K562 (cell line): ENCODE data around the gene CHSY3.

Experiments used
- POLR2A ChIP-seq: fragments of 450-650 bp; conservative IDR thresholded peaks from 2 replicates; pipeline ENCODE4 v1.6.1; 2016
- POLR2AphosphoS5 ChIP-seq: IDR thresholded peaks from 2 replicates; pipeline ENCODE4 v1.6.1; 2011; ENCODE audit warnings: mild to moderate bottlenecking, low read depth, low read length, moderate library complexity; ENCODE audit not compliant: control insufficient read depth, insufficient read depth
- SRSF7 ChIP-seq: fragments of 200-400 bp; formaldehyde crosslinking; optimal IDR thresholded peaks from 2 replicates; pipeline ENCODE3; 2017; ENCODE audit warnings: mild to moderate bottlenecking, low read depth, low read length
- TBP ChIP-seq: optimal IDR thresholded peaks from 2 replicates; pipeline ENCODE3; 2011; ENCODE audit warnings: low read depth, low read length, improper control_type of control experiment
- ZBTB34 ChIP-seq: fragments of 250-450 bp; sonication (Bioruptor Pico); IDR thresholded peaks from 2 replicates; pipeline ENCODE4 v1.8.0; 2021; ENCODE audit warnings: mild to moderate bottlenecking, moderate library complexity

GRCh38 chr5:130077007-130077406, 172.7 kb downstream of the CHSY3 start:
- TF ChIP-seq TBP (no peak), POLR2A (no peak), SRSF7 (no peak), ZBTB34 (CRISPR knock-in tag) (no peak), POLR2AphosphoS5 (no peak)
